SK-N-SH (cell line): Measurements from ENCODE around the gene CLEC4A.

ENCODE experiments used
- CHD2 ChIP-seq: fragments of 150-350 bp; IDR thresholded peaks from 2 replicates; pipeline ENCODE4 v1.6.1; 2018; ENCODE audit warnings: low read length; ENCODE audit not compliant: partially characterized antibody
- EP300 ChIP-seq, 2 experiments: IDR thresholded peaks; 2 replicates each; pipeline versions ENCODE4 v1.4.0 to v1.6.1; 2012; ENCODE audit warnings: borderline replicate concordance in 1 of 2, low read depth in 1 of 2, low read length in 1 of 2
- MXI1 ChIP-seq: IDR thresholded peaks from 2 replicates; pipeline ENCODE4 v1.6.1; 2012; ENCODE audit warnings: mild to moderate bottlenecking, low read depth, low read length, improper control_type of control experiment
- RAD21 ChIP-seq: IDR thresholded peaks from 2 replicates; pipeline ENCODE4 v1.6.1; 2012; ENCODE audit warnings: mild to moderate bottlenecking, low read length
- TF ChIP-seq, protein P1 (sequence below): fragments of 200-600 bp; sonication (generic); IDR thresholded peaks from 2 replicates; pipeline ENCODE4 v1.6.1; 2017; ENCODE audit warnings: antibody characterized with exemption, mild to moderate bottlenecking, moderate library complexity
- TF ChIP-seq, protein P2 (sequence below): IDR thresholded peaks from 2 replicates; pipeline ENCODE4; 2012
- TF ChIP-seq, protein P3 (sequence below): IDR thresholded peaks from 2 replicates; pipeline ENCODE4 v1.6.1; 2012; ENCODE audit warnings: mild to moderate bottlenecking, low read depth, low read length, moderate library complexity

DNA sequence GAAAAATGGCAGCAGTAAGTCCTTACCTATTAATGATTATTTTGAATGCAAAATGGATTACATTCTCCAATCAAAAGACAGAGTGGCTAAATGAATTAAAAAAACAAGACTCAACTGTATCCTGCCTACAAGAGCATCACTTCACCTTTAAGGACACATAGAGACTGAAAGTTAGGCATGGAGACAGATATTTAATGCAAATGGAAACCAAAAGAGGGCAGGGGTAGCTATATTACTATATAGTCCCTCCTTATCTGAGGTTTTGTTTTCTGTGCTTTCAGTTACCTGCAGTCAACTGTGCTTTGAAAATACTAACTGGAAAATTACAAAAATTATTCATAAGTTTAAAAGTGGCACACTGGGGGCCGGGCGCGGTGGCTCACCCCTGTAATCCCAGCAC lies 24.2 kb upstream of the CLEC4A start:
- TF ChIP-seq RAD21: no peak
- TF ChIP-seq, protein P1, sequence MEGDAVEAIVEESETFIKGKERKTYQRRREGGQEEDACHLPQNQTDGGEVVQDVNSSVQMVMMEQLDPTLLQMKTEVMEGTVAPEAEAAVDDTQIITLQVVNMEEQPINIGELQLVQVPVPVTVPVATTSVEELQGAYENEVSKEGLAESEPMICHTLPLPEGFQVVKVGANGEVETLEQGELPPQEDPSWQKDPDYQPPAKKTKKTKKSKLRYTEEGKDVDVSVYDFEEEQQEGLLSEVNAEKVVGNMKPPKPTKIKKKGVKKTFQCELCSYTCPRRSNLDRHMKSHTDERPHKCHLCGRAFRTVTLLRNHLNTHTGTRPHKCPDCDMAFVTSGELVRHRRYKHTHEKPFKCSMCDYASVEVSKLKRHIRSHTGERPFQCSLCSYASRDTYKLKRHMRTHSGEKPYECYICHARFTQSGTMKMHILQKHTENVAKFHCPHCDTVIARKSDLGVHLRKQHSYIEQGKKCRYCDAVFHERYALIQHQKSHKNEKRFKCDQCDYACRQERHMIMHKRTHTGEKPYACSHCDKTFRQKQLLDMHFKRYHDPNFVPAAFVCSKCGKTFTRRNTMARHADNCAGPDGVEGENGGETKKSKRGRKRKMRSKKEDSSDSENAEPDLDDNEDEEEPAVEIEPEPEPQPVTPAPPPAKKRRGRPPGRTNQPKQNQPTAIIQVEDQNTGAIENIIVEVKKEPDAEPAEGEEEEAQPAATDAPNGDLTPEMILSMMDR: no peak
- TF ChIP-seq, protein P2, sequence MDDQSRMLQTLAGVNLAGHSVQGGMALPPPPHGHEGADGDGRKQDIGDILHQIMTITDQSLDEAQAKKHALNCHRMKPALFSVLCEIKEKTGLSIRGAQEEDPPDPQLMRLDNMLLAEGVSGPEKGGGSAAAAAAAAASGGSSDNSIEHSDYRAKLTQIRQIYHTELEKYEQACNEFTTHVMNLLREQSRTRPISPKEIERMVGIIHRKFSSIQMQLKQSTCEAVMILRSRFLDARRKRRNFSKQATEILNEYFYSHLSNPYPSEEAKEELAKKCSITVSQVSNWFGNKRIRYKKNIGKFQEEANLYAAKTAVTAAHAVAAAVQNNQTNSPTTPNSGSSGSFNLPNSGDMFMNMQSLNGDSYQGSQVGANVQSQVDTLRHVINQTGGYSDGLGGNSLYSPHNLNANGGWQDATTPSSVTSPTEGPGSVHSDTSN: no peak
- TF ChIP-seq EP300 (IDR thresholded peaks at IDR 0.05; ENCODE audit: borderline replicate concordance in 1 of 2, low read depth in 1 of 2, low read length in 1 of 2): no peak
- no peak for TF ChIP-seq MXI1
- TF ChIP-seq, protein P3, sequence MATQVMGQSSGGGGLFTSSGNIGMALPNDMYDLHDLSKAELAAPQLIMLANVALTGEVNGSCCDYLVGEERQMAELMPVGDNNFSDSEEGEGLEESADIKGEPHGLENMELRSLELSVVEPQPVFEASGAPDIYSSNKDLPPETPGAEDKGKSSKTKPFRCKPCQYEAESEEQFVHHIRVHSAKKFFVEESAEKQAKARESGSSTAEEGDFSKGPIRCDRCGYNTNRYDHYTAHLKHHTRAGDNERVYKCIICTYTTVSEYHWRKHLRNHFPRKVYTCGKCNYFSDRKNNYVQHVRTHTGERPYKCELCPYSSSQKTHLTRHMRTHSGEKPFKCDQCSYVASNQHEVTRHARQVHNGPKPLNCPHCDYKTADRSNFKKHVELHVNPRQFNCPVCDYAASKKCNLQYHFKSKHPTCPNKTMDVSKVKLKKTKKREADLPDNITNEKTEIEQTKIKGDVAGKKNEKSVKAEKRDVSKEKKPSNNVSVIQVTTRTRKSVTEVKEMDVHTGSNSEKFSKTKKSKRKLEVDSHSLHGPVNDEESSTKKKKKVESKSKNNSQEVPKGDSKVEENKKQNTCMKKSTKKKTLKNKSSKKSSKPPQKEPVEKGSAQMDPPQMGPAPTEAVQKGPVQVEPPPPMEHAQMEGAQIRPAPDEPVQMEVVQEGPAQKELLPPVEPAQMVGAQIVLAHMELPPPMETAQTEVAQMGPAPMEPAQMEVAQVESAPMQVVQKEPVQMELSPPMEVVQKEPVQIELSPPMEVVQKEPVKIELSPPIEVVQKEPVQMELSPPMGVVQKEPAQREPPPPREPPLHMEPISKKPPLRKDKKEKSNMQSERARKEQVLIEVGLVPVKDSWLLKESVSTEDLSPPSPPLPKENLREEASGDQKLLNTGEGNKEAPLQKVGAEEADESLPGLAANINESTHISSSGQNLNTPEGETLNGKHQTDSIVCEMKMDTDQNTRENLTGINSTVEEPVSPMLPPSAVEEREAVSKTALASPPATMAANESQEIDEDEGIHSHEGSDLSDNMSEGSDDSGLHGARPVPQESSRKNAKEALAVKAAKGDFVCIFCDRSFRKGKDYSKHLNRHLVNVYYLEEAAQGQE: no peak
- no peak for TF ChIP-seq CHD2
